ENCODE data around the gene NKX3-2.

NKX3-2 gene

DNA sequence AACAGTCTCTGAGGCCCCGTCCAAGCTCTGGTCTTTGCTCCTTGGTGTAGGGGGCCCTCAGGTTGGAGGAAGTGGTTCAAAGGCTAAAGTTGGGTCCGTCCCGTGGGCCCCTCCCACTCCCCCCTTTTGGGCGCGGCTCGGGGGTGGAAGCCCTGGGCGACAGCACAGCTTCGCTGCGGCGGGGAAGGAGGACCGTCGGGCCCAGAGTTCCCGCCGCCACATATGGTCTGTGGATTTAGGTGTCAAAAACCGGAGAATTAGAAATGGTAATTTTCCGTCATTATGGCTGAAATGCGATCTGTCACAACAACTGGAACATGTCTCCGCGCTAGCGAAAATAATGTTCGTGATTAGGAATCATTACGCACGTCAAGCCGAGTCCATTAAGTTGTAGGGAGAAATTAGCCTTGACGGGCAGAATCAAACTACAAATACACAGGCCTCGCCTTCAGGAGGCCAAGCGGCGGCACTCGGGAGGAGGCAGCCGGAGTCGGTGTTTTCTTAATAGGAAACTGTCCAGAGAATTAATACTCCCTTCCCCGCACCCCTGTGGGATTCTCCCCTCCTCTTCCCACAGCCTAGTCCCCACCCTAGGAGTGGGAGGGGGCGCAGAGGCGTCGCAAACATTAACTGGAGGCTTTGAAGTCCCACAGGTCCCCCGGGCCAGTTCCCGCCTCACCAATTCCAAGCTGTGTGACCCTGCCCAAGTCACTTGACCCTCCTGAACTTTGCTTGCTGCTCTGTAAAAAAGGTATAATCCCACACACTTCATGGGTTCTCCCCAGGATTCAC is 15.0 kb downstream of the NKX3-2 start:
- in situ Hi-C loops (cut with MboI; ENCODE audit: low sequenced_read_pairs, unreplicated experiment): no loop called here
- peak; percentile 13 for DNase-seq (ENCODE audit: low spot score)
- TF ChIP-seq, protein P1, sequence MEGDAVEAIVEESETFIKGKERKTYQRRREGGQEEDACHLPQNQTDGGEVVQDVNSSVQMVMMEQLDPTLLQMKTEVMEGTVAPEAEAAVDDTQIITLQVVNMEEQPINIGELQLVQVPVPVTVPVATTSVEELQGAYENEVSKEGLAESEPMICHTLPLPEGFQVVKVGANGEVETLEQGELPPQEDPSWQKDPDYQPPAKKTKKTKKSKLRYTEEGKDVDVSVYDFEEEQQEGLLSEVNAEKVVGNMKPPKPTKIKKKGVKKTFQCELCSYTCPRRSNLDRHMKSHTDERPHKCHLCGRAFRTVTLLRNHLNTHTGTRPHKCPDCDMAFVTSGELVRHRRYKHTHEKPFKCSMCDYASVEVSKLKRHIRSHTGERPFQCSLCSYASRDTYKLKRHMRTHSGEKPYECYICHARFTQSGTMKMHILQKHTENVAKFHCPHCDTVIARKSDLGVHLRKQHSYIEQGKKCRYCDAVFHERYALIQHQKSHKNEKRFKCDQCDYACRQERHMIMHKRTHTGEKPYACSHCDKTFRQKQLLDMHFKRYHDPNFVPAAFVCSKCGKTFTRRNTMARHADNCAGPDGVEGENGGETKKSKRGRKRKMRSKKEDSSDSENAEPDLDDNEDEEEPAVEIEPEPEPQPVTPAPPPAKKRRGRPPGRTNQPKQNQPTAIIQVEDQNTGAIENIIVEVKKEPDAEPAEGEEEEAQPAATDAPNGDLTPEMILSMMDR (IDR thresholded peaks at IDR 0.05; ENCODE audit: borderline replicate concordance, control extremely low read depth, extremely low read depth, insufficient read depth, missing control alignments): no peak

DNA sequence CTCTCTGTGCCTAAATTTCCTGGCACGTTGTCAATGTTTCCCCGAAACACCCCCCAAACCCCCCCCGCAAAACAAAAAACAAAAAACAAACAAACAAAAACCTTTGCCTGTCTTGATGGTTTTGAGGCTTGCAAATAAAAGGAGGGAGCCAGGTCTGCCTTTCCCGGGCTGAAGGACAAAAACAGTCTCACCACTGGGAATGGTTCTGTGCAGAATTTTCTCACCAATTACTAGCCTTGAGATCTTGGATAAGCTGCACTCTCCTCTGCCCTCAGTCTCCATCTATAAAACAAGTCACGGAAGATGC is 15.5 kb downstream of the NKX3-2 start:
- in situ Hi-C loops (cut with MboI; ENCODE audit: low sequenced_read_pairs, unreplicated experiment): no loop called here
- TF ChIP-seq, protein P1 (IDR thresholded peaks at IDR 0.05; ENCODE audit: borderline replicate concordance, control extremely low read depth, extremely low read depth, insufficient read depth, missing control alignments): no peak
- DNase-seq (ENCODE audit: low spot score): peak; percentile 23

DNA sequence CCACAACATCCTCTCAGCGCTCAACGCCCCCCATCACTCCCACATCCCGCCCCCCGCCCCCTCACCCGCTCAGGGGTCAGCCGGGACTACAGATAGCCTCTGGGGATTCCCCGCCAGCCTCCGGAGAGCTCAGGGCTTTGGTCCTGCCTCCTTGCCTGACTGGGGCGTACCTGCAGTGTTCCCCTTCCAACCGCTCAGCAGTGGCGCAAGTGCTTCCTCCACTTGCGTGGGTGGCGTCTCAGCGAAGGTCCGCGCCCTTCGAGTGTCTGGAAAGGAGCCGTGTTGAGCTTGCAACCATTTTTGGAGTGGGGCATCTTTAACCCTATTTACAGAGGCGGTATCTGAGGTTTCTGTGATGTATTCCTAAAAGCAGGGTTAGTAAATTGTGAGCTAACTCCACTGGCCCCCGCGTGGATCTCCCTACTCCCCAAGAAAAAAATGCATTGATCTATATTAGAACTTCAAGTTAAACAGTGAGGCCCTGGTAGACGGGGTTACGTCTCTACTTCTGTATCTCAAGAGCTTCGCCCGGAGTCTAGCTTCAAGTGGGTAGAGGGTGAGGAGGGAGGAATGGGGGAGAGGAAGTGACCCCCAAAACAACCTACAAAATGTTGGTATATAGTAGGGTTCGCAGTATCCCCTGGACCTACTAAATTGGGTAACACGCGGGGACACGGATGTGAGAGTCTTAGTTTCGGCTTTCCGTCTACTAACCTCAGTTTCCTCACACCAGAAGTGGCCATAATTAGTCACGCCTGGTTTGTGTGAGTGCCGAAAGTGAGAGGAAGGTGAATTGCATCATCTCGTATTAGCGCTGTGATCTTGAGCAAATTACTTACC is 16.1 kb downstream of the NKX3-2 start:
- peak; percentile 79 for DNase-seq (ENCODE audit: low spot score)
- TF ChIP-seq, protein P1 (IDR thresholded peaks at IDR 0.05; ENCODE audit: borderline replicate concordance, control extremely low read depth, extremely low read depth, insufficient read depth, missing control alignments): no peak
- in situ Hi-C loops (cut with MboI; ENCODE audit: low sequenced_read_pairs, unreplicated experiment): no loop called here

DNA sequence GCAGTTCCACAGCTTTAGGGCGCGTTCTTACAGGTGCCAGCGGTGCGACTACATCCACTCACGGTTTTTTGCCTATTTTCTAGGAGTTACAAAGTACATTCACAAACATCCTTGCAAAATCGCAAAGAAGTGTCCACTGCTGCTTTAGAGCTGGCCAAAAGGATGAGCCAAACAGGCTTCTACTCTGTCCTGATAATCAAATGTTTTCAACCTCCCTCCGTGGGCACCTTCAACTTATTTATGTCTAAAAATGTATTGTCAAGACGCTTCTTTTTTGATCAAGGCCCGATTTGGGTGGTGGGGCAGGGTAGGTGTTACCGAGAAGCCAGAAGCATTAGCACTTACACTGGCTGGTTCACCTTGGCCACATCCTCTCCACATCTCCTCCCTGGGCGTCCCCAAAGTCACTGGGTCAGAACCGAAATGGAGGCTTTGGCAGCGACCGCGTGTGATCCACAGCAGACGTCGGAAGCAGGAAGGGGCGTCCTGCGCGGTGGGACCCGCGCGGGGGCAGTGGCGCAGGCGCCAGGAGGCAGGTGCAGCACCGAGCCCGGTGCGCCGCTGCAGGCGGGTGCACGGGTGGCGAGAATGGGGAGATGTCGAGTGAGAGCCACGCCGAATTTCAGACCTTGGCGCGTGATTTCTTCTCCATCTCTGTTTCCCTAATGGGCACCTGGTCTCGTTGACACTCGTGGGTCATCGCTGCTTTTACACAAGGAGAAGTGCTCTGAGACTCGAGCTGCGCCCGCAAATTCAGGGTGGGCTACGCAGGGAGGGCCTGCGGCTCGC is 16.9 kb downstream of the NKX3-2 start:
- no peak for DNase-seq (ENCODE audit: low spot score)
- TF ChIP-seq, protein P1 (IDR thresholded peaks at IDR 0.05; ENCODE audit: borderline replicate concordance, control extremely low read depth, extremely low read depth, insufficient read depth, missing control alignments): no peak
- in situ Hi-C loops (cut with MboI; ENCODE audit: low sequenced_read_pairs, unreplicated experiment): no loop called here

DNA sequence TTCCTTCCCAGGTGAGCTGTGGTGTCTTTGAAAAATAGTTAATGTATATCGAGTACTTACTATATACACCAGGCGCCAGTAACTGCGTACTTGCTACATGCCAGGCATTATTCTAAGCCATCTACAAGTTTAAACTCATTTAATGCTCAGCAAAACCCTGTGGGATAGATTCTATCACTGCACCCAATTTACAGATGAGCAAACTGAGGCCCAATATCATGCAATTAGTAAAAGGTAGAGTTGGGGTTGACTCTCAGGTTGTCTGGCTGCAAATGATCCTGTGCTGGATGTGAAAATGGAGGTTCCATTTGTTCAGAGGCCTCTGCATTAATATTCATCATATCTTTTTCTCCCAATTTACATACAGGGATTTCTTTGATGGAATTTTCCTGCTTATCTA is 17.6 kb downstream of the NKX3-2 start:
- TF ChIP-seq, protein P1 (IDR thresholded peaks at IDR 0.05; ENCODE audit: borderline replicate concordance, control extremely low read depth, extremely low read depth, insufficient read depth, missing control alignments): no peak
- in situ Hi-C loops (cut with MboI; ENCODE audit: low sequenced_read_pairs, unreplicated experiment): no loop called here
- DNase-seq (ENCODE audit: low spot score): no peak

DNA sequence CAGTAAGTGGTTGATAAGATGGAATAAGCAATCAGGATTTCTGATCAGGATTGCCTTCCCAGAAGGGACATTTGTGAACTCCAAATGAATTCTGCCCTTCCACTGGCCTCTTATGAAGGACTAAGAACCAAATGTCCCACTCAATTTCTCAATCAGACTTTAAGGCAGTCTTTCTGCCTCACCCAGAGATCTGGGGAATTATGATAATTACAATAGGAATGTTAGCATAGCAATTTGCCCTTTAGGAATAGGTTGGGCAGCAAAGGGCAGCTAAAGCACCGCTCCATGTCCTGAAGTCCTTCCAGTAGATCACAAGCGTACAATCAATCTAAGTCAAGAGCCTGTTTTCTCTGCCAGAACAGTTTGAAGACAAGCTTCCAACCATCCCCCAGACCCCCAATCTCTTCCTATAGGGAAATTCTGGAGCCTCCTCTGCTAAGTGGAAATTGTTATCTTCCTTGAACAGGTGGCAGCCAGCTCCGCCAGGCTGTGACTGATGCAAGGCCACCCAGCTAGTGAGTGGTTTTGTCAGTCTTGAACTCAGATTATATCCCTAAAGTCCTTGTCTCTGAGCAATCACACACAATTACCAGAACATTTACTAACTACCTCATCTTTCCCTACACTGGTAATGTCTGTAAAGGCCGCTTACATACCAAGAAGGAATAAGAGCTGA is 18.6 kb downstream of the NKX3-2 start:
- TF ChIP-seq, protein P1 (IDR thresholded peaks at IDR 0.05; ENCODE audit: borderline replicate concordance, control extremely low read depth, extremely low read depth, insufficient read depth, missing control alignments): no peak
- in situ Hi-C loops (cut with MboI; ENCODE audit: low sequenced_read_pairs, unreplicated experiment): no loop called here
- DNase-seq (ENCODE audit: low spot score): peak; percentile 20

Measured in GM13976 (cell line).